ENCODE results near the gene SSH3.

Gene SSH3

DNA sequence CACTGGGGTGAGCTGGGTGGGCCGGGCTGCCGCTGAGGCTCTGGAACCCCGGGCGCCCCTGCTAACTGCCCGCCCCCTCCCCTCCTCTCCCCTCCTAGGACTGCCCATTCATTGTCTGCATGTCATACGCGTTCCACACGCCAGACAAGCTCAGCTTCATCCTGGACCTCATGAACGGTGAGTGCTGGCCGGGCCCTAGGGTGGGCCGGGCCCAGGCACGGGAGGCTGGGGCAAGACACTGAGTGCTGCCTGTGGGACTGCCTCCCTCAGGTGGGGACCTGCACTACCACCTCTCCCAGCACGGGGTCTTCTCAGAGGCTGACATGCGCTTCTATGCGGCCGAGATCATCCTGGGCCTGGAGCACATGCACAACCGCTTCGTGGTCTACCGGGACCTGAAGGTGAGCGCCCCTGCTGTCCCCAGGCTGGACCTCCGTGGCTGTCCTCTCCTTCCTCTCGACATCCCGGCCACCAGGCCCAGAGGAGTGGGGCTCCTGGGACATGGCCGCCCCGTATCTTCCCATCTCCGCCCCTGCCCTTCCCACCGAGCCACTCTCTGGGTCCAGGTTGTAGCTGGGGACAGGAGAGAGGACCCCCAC lies 21.7 kb upstream of the SSH3 start:
- no peak for DNase-seq

DNA sequence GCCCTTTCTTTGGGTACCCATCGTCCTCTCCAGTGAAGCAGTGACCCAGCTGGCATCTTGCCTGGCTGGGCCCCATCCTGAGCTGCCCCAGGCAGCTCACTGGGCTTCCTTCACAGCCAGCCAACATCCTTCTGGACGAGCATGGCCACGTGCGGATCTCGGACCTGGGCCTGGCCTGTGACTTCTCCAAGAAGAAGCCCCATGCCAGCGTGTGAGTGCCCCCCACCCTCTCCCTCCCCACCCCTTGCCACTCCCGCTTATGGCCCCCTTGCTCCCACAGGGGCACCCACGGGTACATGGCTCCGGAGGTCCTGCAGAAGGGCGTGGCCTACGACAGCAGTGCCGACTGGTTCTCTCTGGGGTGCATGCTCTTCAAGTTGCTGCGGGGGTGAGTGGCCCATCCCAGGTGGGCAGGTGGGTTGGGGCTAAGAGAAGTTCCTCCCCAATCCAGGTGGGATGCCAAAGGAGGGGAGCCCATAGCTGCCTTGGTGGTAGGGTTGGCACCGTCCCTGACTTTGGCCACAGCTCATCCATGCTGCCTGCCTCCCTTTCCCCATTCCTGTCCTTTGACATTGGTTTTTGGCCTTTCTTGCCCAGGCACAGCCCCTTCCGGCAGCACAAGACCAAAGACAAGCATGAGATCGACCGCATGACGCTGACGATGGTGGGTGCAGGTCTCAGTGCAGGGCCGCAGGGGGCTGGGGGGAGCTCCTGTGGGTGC lies 21.0 kb upstream of the SSH3 start:
- no peak for DNase-seq

DNA sequence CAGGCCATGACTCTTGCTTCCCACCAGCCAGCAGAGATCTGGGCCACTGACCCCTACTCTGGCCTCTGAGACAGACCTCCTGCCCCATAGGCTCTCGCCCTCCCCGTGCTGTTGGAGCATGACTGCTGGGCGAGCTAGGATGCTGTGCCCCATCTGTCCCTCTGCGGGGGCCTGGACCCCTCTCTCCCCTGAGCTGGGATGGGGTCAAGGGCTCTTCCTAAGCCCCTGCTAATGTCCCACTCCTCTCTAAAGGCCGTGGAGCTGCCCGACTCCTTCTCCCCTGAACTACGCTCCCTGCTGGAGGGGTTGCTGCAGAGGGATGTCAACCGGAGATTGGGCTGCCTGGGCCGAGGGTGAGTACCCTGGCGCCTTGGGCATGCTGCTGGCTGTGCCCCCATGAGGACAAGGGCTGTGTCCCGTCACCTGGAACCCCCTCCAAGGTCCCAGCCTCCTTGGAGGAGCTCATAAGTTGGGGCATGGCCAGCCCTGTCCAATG lies 20.4 kb upstream of the SSH3 start:
- DNase-seq: no peak

DNA sequence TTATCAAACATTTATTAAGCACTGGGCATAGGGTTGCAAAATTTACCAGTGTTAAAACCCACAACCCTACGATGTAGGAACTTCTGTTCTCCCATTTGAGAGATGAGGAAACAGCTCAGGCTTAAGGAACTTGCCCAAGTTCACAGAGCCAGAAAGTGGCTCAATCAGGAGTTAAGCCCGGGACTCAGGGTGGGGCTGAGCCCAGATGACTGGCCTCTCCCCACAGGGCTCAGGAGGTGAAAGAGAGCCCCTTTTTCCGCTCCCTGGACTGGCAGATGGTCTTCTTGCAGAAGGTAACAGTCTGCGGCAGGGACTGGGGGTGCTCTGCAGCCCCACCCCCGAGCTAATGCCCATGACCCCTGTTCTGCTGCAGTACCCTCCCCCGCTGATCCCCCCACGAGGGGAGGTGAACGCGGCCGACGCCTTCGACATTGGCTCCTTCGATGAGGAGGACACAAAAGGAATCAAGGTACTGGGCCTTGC lies 19.8 kb upstream of the SSH3 start:
- DNase-seq: no peak

DNA sequence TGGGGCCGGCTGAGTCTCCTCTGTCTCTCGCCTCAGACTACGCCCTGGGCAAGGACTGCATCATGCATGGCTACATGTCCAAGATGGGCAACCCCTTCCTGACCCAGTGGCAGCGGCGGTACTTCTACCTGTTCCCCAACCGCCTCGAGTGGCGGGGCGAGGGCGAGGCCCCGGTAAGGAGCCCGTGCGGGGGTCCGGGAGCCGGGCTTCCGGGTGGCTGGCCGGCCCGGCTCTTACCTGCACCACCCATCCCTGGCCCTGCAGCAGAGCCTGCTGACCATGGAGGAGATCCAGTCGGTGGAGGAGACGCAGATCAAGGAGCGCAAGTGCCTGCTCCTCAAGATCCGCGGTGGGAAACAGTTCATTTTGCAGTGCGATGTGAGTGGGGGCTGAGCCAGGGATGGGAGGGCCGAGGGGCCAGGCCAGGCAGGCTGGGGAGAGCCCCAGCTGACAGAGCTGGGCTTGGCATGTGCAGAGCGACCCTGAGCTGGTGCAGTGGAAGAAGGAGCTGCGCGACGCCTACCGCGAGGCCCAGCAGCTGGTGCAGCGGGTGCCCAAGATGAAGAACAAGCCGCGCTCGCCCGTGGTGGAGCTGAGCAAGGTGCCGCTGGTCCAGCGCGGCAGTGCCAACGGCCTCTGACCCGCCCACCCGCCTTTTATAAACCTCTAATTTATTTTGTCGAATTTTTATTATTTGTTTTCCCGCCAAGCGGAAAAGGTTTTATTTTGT lies 18.4 kb upstream of the SSH3 start:
- DNase-seq: no peak

DNA sequence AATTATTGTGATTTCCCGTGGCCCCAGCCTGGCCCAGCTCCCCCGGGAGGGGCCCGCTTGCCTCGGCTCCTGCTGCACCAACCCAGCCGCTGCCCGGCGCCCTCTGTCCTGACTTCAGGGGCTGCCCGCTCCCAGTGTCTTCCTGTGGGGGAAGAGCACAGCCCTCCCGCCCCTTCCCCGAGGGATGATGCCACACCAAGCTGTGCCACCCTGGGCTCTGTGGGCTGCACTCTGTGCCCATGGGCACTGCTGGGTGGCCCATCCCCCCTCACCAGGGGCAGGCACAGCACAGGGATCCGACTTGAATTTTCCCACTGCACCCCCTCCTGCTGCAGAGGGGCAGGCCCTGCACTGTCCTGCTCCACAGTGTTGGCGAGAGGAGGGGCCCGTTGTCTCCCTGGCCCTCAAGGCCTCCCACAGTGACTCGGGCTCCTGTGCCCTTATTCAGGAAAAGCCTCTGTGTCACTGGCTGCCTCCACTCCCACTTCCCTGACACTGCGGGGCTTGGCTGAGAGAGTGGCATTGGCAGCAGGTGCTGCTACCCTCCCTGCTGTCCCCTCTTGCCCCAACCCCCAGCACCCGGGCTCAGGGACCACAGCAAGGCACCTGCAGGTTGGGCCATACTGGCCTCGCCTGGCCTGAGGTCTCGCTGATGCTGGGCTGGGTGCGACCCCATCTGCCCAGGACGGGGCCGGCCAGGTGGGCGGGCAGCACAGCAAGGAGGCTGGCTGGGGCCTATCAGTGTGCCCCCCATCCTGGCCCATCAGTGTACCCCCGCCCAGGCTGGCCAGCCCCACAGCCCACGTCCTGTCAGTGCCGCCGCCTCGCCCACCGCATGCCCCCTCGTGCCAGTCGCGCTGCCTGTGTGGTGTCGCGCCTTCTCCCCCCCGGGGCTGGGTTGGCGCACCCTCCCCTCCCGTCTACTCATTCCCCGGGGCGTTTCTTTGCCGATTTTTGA lies 17.5 kb upstream of the SSH3 start:
- peak; percentile 62 for DNase-seq

DNA sequence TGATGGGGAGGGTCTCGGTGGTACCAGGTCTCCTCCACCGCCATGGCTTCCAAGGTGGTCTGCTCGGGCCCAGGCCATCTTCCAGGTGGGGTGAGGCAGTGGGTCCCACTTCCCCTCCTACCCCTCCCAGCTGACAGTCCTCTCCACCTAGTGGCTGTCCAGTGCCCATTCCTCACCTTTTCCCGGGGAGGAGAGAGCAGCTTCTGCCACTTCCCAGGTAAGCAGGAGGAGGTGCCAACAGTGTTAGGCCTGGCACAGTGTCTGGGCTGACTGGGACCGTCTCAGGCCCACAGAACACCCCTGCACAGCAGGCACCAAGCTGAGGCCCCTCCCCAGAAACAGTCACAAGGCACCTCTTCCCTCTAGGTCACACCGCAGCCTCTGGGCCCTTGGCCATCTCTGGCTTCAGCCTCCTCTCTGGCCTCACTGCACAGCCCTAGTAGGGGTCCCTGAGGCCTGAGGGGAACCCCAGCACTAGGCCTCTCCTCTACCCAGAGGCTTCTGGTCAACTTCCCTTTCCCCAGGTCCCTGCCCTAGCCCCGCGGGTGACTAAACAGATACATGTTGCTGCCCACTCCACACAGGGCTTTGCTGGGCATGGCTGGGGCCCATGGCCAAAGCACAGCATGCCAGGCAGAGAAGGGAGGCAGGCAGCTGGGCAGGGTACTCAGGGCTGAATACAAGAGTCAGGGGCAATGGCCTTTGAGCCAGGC lies 16.6 kb upstream of the SSH3 start:
- no peak for DNase-seq

DNA sequence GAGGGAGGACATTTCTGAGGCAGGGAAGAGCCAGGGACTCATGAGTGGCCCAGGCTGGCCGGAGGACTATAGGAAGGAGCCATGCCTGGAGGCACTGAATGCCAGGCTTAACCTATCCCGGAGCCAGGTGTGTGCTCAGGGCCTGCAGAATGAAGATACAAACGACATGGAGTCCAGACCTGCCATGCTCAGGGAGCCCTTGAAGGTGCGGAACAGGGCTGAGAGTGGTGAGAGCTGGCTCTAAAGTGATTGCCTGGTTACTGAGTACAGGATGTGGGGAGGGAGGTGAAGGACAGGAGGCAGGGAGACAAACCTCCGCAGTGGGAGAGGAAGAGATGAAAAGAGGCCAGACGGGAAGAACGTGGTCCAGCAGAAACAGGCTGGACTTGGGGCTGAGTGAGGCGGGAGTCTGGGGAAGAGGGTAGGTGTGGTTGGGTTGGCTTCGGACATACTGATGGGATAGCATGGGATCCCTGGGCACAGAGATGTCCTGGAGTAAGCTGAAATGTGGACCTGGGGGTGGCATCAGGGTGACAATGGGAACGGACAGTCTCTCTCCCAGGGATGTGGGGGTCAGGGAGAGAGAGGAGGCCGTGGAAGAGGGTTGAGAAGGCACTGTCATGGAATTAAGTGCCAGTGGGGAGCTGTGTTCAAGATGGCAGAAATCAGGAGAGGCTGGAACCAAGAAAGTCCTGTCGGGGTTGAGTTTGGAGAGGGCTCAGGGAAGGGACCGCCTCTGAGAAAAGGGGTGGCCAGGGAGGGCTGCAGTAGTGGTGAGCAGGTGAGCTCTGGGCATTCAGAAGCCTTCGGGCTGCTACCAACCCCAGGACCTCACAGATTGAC lies 15.8 kb upstream of the SSH3 start:
- DNase-seq: peak; percentile 56

DNA sequence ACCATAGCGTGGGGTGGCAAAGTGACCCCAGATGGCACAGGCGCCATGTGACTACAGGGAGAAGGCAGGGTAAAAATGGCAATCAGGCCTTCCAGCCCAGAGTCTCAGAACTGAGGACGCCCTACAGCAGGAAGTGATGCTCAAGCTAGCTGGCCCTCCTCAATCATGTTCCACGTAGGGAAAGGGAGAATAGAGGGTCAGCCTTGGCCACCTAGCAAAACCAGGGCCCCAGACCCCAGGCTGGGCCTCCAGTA lies 15.2 kb upstream of the SSH3 start:
- DNase-seq: no peak

DNA sequence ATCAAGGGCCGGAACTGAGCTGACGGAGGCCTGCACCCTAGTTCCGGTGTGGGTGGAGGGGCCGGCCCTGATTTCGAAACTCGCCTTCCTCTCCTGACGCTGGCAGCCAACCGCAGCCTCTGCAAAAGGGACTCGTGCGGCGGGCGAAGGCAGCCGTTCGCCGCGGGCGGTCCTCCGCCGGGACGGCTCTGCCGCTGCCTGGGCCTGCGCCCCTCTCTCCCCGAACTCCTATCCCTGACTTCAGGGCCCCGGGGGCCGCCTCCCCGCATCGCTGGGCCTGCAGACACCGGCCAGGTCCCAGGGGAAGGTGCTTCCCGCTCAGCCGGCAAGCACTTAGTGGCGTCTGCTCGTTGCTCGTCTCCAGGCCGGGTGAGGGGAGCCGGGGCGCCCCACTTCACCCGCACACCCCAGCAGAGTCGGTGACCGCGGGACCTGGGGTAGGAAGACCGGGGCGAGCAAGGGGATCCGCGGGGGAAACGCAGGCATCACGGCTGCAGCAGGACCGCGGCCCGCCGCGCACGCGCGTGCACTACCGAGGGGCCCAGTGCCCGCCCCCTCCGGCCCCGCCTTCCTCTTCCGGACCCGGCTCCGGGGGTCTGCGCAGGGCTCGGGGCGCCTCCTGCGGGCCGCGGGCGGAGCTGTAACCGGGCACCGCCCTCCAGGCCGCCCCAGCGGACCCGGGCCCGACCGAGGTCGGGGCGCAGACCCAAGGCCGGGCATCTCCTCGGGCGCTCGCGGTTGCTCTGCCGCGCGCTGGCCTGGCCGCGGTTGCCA lies 14.7 kb upstream of the SSH3 start:
- peak; percentile 88 for DNase-seq

DNA sequence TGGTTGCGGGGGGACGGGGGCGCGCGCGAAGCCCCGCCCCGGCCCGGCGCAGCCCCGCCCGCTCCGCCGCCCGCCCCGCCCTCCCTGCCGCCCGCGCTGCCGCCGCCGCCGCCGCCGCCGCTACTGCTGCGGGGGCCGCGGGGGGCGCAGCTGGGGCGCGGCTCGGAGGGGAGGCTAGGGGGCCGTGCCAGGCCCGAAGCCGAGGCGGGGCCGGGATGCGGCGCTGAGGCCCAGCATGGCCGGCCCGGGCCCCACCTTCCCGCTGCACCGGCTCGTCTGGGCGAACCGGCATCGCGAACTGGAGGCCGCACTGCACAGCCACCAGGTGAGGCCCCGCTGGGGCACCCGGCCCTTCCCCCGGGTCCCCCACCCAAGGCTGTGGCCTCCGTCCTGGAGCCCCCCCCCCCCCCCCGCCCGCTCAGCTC lies 14.1 kb upstream of the SSH3 start, which contains the start of gene ANKRD13D:
TSS of gene ANKRD13D (plus strand) at position 78 of the 425 bp plus-strand sequence. CDS start at position 236, 158 bp downstream.
- DNase-seq: no peak

DNA sequence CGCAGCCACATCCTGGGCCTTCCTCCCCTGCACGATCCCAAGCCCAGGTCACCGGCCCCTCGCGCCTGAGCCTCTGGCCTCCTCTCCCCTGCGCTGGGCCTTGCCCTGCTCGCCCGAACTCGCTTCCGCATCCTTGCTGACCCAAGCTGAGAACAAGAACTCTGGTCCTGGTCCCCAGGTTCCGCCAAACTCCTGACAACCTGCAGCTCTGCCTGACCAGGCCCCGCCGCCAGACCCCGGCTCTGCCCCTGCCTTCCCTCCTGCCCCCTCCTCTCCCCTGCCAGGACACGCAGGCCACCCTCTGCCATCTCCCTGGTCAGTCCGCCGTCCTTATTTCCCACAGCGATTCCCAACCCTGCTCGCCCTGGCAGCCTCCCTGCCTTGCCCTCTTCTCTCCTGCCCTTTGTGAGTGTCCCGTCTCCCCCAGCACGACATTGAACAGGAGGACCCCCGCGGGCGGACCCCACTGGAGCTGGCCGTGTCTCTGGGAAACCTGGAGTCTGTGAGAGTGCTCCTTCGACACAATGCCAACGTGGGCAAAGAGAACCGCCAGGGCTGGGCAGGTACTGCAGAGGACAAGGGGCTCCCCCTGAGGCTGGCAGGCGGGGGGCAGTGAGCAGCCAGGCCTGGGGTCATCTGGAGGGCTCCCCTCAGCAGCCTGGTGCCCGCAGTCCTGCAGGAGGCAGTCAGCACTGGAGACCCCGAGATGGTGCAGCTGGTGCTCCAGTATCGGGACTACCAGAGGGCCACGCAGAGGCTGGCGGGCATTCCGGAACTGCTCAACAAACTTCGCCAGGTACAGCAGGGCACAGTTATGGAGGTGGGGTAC lies 13.5 kb upstream of the SSH3 start:
- no peak for DNase-seq

DNA sequence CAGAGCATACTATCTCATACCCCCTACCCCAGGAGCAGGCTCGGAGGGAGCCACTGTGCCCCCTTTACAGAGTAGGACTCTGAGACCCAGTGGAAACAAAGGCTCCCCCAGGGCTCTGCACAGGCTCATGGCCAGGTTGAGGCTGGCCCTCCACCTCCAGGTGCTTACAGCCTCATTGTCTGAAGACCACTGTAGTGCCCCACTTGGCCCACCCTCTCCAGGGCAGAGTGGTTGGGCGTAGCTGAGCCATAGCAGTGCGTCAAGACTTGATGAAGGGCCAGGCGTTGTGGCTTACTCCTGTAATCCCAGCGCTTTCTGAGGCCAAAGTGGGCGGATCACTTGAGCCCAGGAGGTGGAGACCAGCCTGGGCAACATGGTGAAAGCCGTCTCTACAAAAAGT lies 12.5 kb upstream of the SSH3 start:
- no peak for DNase-seq

DNA sequence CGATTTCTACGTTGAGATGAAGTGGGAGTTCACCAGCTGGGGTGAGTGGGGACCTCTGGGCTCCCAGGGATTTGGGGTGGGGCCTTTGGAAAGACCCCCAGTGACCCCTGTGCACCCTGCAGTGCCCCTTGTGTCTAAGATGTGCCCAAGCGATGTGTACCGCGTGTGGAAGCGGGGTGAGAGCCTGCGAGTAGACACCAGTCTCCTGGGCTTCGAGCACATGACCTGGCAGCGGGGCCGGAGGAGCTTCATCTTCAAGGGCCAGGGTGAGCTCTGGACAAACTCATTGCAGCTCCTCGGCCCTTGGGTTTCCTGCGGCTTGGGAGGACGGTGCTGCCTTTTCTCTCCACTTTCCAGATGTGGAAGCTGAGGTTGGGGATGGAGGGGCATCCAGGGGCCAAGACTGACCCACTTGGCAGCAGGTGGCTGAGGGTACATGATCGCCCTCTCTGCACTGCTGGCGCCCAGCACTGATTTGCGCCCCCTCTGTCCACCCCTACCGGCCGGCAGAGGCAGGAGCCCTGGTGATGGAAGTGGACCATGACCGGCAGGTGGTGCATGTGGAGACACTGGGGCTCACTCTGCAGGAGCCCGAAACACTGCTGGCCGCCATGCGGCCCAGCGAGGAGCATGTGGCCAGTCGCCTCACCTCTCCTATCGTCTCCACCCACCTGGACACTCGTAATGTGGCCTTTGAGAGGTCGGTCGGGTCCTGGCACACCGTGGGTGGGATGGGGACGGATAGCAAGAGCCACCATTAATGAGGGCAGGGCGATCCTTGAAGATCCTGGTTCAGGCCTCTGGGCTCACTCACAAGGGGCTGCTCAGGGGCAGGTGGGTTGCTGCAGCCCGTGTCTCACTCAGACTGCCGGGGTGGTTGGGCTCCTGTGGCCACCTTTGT lies 11.6 kb upstream of the SSH3 start:
- no peak for DNase-seq

DNA sequence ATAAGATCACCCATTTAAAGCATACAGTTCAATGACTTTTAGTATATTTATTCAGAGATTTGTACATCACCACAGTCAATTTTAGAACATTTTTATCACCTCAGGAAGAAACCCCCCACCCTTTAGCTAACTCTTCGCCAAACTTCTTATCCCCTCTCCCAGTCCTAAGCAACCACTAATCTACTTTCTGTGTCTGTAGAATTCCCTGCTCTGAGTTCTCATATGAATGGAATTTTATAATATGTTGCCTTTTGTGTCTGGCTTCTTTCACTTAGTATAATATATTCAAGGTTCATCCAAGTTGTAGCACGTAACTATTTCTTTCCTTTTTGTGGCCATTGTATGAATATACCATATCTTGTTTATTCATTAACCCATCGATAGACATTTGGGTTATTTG lies 10.7 kb upstream of the SSH3 start:
- DNase-seq: no peak

DNA sequence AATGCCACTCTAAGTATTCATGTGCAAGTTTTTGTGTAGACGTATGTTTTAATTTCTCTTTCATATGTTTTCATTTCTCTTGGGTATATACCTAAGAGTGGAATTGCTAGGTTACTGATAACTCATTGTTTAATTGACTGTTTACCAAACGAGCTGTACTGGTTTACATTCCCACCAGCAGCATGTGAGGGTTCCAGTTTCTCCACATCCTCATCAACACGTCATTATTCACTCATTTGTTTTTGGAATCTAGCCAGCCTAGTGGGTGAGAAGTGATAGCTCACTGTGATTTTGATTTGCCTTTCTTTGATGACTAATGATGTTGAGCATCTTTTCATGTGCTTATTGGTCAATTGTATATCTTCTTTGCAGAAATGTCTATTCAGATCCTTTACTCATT lies 10.2 kb upstream of the SSH3 start:
- DNase-seq: peak; percentile 61

DNA sequence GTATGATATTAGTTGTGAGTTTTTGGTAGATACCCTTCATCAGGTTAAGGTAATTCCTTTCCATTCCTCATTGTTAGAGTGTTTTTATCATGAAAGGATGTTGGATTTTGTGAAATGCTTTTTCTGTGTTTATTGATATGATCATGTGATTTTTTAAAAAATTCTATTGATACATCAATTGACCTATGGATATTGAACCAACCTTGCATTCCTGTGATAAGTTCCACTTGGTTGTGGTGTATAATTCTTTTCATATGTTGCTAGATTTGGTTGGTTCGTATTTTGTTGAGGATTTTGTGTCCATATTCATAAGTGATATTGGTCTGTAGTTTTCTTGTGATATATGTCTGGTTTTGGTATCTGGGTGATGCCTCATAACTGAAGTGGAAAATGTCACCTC lies 7.5 kb upstream of the SSH3 start:
- no peak for DNase-seq

DNA sequence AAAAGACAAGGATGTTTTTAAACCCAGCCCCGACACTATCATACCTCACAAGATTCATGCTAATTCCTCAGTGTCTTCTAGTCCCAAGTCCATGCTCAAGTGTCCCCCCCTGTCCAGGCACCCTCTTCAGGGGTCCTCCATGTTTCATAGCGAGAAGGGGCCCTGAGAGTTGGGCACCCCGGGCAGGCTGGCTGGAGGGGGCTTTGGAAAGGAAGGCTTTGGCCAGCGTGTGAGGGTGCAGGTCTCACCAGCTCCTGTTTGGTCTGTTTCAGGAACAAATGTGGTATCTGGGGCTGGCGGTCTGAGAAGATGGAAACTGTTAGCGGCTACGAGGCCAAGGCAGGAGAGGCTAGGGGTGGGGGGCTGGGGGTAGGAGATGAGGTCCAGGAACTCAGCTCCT lies 4.5 kb upstream of the SSH3 start:
- no peak for DNase-seq

Data from CD4-positive, alpha-beta T cell treated with Interleukin-10 for 1 hour (primary cell).